Left kidney (tissue), 2 donors: ENCODE measurements around the gene SRRM5. TPM values are rescaled to one million over a fixed set of nuclear protein-coding genes. Genes with fewer than 3 reads are reported as not detected.
"Not testable (repeated sequence)": the region's sequence is repeated elsewhere in the genome, so short reads cannot be mapped to it uniquely, and the experiment has no call there.

Experiments
- DNase-seq: peaks from one replicate; pipeline ENCODE4 v3.0.0-alpha.2; 2013
- polyA plus RNA-seq: library from polyadenylated mRNA; unstranded; fragments of 120-200 nt; gene quantifications from one replicate; pipeline ENCODE4 v1.2.1, GENCODE V29; 2013; ENCODE audit not compliant: insufficient read length

SRRM5 gene
- polyA plus RNA-seq, 1 donor, result 1.1 TPM

DNA sequence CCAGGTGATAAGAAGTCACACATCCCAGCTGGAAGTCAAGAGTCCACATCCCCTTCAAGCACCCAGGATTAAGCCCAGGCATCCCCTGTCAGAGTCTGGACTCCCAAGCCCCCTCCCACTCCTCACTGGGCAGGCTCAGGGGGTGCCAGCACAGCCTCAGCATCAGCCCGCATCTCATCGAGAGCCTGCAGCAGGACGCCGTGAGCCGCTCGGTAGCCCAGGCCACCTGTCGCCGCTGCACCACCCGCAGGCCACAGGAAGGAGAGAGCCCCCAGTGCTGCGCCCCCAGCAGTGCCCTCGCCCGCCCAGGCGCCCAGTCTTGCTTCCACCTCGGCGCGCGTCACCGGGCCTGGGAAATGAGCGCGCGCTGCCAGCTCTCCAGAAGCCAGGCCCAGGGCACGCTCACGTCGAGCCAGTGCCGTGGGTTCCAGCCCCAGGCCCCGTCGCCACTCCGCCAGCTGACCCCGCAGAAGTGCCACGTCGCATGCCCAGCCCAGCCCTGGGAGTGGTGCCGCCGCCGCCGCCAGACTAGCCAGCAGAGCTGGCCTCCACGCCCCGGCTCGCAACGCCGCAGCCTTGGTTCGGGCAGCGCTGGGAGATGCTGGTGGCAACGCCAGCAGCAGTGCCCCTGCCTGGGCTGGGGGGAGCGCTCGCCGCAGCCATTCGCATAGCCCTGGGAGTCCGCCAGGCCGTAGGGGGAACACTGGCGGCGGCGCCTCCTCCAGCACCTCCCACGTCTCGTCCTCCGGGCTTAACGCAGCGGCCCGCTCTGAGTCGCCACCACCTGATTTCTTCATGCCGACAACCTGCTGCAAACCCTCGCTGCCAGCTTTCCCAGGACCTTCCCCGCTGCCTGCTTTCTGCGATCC lies 19.8 kb upstream of the SRRM5 start:
- no peak for DNase-seq

DNA sequence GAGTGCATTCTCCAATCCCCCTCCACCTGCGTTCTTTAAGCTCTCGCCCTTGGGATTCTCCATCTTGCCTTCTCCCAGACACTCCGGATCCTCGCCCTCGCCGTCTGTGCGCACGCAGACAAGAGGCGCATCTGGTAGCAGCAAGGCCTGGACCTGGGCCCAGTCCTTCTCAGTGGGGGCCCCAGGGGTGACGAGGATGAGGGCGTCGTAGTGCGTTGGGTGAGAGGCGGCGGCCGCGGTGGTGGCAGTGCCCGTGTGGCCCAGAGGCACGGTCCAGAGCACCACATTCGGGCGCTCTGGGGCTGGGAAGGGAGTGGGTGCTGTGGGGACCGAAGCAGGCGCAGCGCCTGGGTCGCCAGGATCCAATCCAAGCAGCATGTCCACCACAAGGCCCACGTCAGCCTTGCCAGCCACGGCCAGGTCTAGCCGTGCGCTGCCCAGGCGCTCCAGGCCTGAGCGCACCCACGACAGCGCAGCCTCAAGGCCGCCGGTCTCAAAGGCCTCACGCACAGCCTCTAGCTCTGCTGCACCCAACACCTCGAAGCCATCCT lies 19.0 kb upstream of the SRRM5 start:
- no peak for DNase-seq

DNA sequence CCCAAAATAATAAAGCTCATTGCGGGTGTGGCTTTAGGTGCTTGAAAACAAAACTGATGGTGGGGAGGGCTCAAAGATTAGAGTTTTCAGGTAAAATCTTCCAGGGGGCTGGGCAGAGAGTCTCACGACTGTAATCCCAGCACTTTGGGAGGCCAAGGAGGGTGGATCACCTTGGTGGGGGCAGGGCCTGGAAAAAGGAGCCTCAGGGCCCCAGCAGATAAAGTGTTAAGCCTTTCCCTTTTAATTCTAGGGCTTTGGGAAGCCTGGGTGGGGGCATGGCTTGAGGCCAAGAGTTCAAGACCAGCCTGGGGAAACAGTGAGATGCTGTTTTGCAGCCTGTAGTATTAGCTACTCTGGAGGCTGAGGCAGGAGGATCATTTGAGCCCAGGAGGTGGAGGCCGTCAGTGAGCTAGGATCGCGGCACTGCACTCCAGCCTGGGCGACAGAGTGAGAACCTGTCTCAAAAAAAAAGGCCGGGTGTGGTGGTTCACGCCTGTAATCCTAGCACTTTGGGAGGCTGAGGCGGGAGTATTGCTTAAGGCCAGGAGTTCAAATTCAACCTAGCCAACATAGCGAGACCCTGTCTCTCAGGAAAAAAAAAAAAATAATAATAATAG lies 17.7 kb upstream of the SRRM5 start:
- DNase-seq, result no peak

DNA sequence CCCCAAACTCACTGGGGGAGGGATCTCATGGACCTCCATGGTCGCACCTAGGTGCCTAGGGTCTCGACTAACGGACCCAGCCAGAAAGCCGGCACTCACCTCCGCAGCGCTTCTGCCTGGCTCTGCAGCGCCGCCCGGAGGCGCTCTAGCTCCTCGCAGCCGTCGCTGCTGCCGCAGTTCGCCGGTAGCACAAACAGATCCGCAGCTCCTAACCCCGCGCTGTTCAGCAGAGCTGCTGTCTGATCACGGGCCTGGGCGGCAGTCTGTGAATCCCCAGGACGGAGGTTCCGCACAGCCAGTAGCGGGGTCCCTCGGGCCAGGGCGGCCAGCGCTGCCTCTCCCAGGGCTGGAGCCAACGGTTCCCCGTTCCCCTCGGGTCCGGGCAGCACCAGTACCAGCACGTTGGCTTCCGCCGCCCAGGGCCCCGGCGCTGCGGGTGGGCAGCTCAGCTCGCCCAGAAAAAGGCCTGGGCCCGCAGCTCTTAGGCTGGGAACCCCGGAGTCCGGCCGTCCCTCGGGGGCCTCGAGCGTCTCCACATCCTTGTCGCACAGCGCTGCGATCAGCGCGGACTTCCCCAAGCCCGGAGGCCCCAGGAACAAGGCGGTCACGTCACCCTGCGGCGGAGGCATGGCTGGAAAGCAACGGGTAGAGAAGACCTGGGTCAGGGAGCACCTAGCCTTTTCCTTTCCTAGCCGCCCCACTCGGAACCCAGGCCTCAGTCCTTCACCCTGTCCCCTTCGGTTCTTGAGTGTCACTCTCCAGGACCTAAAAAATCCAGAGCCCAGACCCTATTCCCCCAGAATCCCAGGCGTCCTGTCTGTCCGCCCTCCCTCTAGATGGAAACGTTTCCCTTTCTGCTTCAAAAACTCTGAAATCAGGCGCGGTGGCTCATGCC lies 16.9 kb upstream of the SRRM5 start:
- DNase-seq, result peak; percentile 49

DNA sequence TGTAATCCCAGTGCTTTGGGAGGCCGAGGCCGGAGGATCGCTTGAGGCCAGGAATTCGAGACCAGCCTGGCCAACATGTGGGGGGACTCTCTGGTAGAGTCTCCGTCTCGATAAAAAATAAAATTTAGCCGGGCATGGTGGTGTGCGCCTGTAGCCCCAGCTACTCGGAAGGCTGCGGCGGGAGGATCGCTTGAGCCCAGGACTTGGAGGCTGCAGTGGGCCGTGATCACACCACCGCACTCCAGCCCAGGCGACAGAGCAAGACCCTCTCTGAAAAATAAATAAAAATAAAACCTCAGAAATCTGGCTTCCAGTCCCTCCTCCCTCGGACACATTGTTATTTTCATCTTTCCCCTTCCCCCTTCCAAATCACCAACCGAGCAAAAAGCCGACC lies 16.3 kb upstream of the SRRM5 start:
- no peak for DNase-seq

DNA sequence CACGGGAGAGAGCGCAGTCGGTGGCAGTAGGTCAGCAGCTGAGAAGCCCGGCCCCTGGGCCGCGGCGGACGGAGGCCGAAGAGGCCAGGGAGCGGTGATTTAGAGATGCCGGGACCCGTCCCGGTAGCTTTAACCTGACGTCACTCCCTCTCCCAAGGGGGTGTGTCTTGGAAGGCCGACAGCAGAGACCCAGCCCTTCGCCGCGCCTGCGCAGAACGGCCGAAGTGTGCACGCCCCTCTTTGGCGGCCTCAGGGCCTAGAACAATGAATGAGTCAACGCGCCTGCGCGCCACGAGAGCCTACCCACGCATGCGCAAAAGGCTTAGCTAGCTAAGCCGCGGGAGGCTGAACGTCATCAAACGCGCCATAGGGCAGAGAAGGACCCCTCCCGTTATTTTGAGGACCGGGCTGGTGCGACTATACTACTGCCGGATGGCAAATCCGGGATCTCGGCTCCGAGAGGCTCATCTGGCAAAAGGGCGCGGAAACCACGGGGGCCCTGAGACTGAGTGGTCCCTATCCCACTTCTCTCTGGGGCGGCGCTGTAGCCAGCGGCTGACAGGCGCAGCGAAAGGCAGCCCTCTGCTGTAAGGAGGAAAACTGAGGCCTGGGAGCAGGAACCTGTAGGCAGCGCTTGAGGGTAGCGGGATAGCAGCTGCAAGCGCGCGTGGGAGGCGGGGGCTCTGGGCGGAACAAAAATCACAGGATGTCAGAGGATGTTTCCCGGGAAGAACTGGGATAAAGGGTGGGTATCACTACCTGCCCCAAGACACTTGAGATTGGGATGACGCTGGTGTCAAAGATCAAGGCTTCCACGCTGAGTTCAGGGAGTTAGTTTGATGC lies 15.7 kb upstream of the SRRM5 start, which contains the start of the genes IRGQ and ZNF576:
TSS of gene IRGQ (minus strand) at position 136 of the 843 bp plus-strand sequence. CDS start 796 bp downstream, outside the sequence.
TSS of gene ZNF576 (plus strand) at position 597 of the 843 bp plus-strand sequence. CDS start 514 bp downstream, outside the sequence.
- DNase-seq, result peak; percentile 100

DNA sequence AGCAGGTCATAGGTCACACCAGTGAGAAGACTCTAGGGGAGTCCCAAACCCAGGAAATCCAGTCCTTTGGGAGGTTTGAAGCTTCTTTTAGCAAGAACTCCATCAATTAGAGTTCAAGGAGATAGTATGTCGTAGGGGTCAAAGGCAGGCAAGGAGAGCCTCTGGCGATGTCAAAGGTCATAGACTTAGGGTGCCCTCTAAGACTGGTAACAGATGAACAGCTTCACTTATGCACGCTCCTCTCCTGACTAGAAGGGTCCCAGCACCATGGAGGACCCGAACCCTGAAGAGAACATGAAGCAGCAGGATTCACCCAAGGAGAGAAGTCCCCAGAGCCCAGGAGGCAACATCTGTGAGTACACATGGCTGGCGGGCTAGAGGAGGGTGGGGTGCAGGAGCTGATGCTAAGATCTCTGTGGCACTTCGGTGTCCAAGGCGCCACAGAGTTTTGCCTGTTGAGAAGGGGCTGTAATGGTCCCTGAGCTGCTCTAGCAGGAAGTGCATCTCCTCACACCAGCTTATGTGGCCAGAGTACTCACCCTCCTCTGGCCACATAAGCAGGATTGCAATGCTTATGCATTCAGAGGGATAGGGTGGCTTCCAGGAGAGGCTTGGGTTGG lies 14.9 kb upstream of the SRRM5 start:
- no peak for DNase-seq

DNA sequence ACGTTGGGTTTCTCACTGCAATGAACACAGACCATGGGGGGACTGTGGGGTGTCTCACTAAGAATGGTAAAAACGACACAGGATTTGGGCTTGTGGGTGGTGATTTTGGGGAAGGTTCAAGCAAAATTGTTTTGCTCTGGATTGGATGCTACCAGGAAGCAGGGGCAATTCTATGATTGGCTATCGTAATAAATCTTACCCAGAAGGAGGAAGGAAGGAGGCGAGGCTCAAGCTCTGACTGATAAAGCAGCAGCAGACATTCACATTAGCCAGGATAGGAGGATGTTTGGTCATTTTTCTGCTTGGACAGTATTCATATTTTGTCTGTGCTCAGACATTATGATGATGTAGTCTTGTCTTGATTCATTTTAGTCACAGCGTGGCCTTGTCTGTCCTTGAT lies 14.0 kb upstream of the SRRM5 start:
- DNase-seq, result no peak

DNA sequence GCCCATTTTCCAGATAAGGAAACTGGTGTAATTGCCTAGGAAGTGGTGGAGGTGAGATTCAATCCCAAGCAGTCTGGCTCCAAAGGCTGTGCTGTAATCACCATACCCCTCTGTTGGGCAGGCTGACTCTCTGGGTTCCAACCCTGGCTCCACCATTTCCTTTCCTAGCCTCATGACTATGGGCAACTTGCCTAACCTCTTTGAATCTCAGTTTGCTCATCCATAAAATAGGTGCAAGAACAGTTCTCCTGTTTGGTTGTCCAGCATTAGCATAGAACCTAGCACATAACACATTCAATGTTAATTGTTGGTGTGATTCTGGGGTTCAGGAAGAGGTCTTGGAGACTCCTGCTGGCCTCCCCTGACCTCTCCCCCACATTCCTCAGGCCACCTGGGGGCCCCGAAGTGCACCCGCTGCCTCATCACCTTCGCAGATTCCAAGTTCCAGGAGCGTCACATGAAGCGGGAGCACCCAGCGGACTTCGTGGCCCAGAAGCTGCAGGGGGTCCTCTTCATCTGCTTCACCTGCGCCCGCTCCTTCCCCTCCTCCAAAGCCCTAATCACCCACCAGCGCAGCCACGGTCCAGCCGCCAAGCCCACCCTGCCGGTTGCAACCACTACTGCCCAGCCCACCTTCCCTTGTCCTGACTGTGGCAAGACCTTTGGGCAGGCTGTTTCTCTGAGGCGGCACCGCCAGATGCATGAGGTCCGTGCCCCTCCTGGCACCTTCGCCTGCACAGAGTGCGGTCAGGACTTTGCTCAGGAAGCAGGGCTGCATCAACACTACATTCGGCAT lies 13.2 kb upstream of the SRRM5 start:
- DNase-seq, result no peak

DNA sequence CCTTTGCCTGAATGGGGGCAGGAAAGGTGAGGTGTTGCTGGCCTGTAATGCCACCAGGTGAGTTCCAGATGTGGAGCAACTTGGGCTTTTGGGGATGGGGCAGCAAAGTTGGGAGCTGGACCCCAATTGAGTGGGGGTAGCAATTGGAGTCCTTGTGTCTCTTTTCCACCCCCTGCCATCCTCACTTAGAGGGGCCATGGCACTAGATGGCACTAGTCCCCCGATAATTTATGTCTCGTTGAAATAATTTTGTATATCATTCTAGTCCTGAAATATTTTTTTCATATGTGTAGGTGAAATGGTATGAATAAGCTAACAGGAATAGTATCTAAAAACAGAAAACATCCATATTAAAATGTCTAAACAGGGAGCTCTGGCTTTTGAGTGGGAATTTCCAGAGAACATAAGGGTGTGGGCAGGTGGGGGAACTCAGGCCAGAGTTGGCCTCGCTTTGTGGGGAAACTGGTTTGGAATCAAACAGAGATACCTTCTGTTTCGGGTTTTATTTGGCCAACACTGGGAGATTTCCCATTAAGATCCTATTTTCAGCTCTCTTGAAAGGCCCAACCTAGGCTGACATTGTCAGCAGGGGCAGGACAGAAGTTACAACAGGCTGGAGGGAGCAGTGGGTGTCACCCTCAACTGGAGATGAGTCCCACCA lies 12.1 kb upstream of the SRRM5 start:
- no peak for DNase-seq

DNA sequence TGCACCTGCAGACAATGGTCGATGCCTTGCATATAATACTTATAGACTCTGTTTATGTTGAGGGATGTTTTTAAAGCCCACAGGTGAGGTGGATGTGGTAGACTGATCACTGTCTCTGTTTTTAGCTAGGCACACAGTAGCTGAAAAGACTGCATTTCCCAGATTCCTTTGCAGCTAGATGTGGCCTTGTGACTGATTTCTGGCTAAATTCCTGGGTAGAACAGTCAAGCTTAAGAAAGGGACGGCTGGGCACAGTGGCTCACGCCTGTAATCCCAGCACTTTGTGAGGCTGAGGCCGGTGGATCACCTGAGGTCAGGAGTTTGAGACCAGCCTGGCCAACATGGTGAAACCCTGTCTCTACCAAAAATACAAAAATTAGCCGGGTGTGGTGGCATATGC lies 11.6 kb upstream of the SRRM5 start:
- not testable (repeated sequence) for DNase-seq

DNA sequence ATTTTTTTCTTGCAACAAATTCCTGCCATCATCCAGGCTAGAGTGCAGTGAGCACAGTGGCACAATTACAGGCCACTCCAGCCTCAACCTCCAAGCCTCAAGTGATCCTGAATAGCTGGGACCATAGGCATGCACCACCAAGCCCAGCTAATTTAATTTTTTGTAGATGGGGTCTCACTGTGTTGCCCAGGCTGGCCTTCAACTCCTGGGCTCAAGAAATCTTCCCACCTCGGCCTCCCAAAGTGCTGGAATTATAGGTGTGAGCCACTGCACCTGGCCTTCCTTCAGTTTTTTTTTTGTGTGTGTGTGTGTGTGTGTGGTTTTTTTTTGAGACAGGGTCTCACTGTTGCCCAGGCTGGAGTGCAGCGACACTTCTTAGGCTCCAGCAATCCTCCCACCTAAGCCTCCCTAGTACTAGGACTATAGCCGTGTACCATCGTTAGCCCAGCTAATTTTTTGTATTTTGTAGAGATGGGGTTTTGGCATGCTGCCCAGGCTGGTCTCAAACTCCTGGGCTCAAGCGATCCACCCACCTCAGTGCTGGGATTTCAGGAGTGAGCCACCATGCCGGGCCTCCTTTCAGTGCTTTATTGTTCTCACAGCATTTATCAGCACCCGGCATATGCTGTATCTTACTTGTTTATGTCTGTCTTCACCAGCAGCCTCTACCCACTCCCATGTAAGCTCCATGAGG lies 5.9 kb upstream of the SRRM5 start:
- DNase-seq, result no peak

DNA sequence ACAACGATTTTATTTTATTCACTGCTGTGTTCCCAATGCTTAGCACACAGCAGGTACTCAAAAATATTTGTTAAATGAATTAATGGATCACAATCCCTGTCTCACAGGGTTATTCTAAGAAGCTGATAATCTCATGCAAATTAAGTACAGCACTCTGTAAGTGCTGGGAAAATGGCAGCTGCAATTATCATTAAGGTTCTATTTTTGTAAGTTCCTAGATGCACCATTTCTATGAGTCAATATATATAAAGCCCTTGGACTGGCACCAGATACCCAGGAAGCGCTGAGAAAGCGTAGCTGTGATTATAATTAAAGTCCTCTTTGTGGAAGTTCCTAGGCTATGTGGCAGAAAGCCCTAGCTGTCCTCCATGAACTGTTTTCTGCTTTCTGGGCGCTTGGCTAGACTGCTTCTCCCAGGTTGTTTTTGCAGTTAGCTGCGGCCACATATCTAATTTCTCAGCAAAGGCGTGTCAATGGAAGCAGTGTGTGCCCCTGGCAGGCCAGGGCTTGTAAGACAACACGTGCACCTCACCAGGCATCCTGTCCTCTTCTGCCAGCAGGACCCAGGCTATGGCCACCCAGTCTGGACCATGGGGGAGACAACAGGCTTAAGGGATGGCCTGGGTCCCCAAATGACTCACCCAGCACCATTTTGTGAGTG lies 5.2 kb upstream of the SRRM5 start:
- no peak for DNase-seq

DNA sequence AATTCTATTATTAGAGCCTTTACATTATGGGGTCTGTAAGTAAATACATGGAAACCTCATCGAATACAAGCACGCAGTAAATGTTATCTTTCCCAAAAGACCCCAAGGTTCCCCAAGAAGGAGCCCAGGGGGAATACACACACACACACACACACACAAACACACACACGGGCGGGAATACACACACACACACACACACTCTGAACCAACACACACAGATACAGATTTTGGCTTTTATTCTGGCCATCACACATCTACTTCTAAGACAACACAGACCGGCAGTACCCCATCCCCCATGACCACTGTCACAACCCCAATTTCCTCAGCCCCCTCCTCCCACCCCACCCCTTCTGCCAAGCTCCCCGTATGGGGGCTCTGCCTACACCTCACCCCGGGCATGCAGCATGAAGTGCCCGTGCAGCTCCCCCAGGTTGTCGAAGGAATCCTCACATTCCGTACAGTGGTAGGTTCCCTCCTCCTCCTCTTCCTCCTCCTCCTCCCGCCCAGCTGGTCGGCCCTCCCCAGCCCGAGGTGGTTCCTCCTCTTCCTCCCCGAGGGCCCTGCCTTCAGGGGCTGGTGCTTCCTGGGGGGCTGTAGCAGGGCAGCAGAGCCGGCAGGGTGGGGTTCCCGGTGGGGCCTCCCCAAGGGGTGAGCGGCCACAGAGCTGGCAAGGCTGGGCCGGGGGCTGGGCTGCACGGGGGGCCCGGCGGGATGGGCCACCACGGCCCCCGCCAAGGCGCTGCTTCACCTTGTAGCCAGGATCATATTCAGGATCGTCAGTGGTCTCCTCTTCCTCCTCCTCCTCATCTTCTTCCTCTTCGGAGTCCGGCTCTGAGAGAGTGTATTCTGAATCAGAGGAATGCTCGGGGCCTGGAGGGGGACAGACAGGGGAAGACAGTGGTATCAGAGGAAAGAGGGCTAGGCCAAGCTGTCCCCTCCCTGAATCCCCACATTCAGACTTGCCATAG lies 4.4 kb upstream of the SRRM5 start:
- DNase-seq, result no peak

DNA sequence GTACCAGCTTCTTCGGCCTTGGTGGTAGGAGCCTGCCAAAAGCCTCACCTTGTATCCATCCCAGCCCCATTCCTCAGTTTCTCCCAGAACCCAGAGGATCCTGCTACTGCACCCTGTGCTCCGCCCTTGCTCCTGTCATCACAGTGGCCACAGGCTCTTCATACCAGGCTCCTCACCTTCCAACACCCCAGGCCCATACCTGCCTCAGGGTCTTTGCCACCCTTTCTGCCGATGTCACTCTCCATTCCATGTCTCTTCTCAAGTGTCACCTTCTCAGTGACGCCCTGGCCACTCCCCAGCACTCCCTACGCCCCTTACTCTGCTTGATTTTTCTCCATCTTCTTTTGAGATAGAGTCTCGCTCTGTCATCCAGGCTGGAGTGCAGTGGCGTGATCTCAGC lies 2.0 kb upstream of the SRRM5 start:
- DNase-seq, result no peak

DNA sequence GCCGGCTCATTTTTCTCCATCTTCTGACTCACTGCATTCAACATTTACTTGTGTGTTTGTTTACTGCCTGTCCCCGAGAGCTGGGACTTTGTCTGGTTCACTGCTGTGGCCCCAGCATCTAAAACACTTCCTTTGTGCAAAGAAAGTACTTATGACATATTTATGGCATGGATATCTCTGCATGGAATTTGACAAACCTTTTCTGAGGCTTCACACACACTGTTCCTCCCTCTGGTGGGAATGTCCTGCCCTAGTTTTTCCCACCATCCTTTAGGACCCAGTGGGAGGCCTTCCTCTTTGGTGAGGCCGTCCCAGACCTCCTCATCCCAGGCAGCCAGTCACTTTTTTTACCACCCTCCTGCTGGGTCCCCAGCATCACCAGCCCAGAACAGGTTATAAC lies 1.4 kb upstream of the SRRM5 start:
- DNase-seq, result no peak

DNA sequence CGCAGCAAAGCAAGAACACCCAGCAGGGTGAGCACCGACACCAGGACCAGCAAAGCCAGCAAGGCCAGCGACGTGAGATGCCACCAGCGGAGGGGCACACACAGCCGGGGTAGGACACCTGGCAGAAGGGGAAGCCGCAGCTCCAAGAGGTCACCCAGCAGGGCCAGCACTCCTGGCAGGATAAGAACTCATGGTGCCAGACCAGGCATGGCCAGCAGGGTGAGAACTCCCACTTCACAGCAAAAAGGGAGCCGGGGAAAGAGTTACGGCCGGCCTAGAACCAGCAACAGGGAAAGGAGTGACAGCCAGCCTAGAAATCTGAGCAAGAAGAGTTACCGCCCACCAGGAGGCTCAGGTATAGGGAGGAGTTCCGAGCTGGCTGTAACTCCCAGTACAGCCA lies 486 bp downstream of the SRRM5 start:
- no peak for DNase-seq
